ENCODE results near the gene CSNK1G3. TPM values are rescaled to one million over a fixed set of nuclear protein-coding genes. Genes with fewer than 3 reads are reported as not detected.

Gene CSNK1G3
- polyA plus RNA-seq, 1 experiment: 40.9 TPM

- CTCF ChIA-PET: no interaction called here
- H3K27me3 ChIP-seq (ENCODE audit: control insufficient read depth, insufficient read depth, low read length): no peaks in the 10 kb centered on the region
- TF ChIP-seq CTCF (IDR thresholded peaks at IDR 0.05; ENCODE audit: low read depth, low read length): no peak
- no peak overlapping the region for H3K27ac ChIP-seq (ENCODE audit: low read depth, low read length)
- no peaks in the 10 kb centered on the region for H3K9me3 ChIP-seq (ENCODE audit: control insufficient read depth, insufficient read depth, low read length)
- no peak overlapping the region for H3K4me3 ChIP-seq (ENCODE audit: low read depth, low read length)
- no peak for DNase-seq (ENCODE audit: low read depth, low spot score)
- POLR2A ChIA-PET: no interaction called here
These were observed 16.9 kb downstream of the CSNK1G3 start for GRCh38 chr5:123528878-123529277.

GRCh38 chr5:123530728-123531127 lies 18.8 kb downstream of the CSNK1G3 start:
- no peak for DNase-seq (ENCODE audit: low read depth, low spot score)
- Histone ChIP-seq H3K4me3 (ENCODE audit: low read depth, low read length) (no peak overlapping the region), H3K27ac (ENCODE audit: low read depth, low read length) (no peak overlapping the region), H3K27me3 (ENCODE audit: control insufficient read depth, insufficient read depth, low read length) (no peaks in the 10 kb centered on the region), H3K9me3 (ENCODE audit: control insufficient read depth, insufficient read depth, low read length) (no peaks in the 10 kb centered on the region)
- no peak for TF ChIP-seq CTCF (IDR thresholded peaks at IDR 0.05; ENCODE audit: low read depth, low read length)
- ChIA-PET CTCF (interaction anchor here (1.2 kb wide), 1 partner anchor 108 kb away, joined by 4 read pairs; the partner anchor contains the start of gene CEP120), POLR2A (no interaction called here)

- no peak for TF ChIP-seq CTCF (IDR thresholded peaks at IDR 0.05; ENCODE audit: low read depth, low read length)
- no peaks in the 10 kb centered on the region for H3K27me3 ChIP-seq (ENCODE audit: control insufficient read depth, insufficient read depth, low read length)
- no peak for DNase-seq (ENCODE audit: low read depth, low spot score)
- H3K9me3 ChIP-seq (ENCODE audit: control insufficient read depth, insufficient read depth, low read length): no peaks in the 10 kb centered on the region
- ChIA-PET CTCF (interaction anchor here (1.6 kb wide), 1 partner anchor 113 kb away, joined by 8 read pairs; the partner anchor contains the start of gene CEP120), POLR2A (no interaction called here)
- H3K4me3 ChIP-seq (ENCODE audit: low read depth, low read length): no peak overlapping the region
- H3K27ac ChIP-seq (ENCODE audit: low read depth, low read length): no peak overlapping the region
These were observed 23.7 kb downstream of the CSNK1G3 start for GRCh38 chr5:123535648-123536047.

- ChIA-PET POLR2A (no interaction called here), CTCF (interaction anchor here (1.6 kb wide), 1 partner anchor 114 kb away, joined by 8 read pairs; the partner anchor contains the start of gene CEP120)
- DNase-seq (ENCODE audit: low read depth, low spot score): no peak
- H3K9me3 ChIP-seq (ENCODE audit: control insufficient read depth, insufficient read depth, low read length): no peaks in the 10 kb centered on the region
- no peak overlapping the region for H3K27ac ChIP-seq (ENCODE audit: low read depth, low read length)
- no peak overlapping the region for H3K4me3 ChIP-seq (ENCODE audit: low read depth, low read length)
- H3K27me3 ChIP-seq (ENCODE audit: control insufficient read depth, insufficient read depth, low read length): no peaks in the 10 kb centered on the region
- no peak for TF ChIP-seq CTCF (IDR thresholded peaks at IDR 0.05; ENCODE audit: low read depth, low read length)
These were observed 25.3 kb downstream of the CSNK1G3 start for GRCh38 chr5:123537256-123537655.

- CTCF ChIA-PET: no interaction called here
- H3K9me3 ChIP-seq (ENCODE audit: control insufficient read depth, insufficient read depth, low read length): no peaks in the 10 kb centered on the region
- H3K27ac ChIP-seq (ENCODE audit: low read depth, low read length): no peak overlapping the region
- POLR2A ChIA-PET: no interaction called here
- H3K4me3 ChIP-seq (ENCODE audit: low read depth, low read length): no peak overlapping the region
- H3K27me3 ChIP-seq (ENCODE audit: control insufficient read depth, insufficient read depth, low read length): no peaks in the 10 kb centered on the region
- DNase-seq (ENCODE audit: low read depth, low spot score): no peak
- no peak for TF ChIP-seq CTCF (IDR thresholded peaks at IDR 0.05; ENCODE audit: low read depth, low read length)
These were observed 25.9 kb downstream of the CSNK1G3 start for GRCh38 chr5:123537845-123538244.

Data from AG04450 (cell line).